HAP-1 (cell line): Measurements from ENCODE around the gene STK24.

Experiments
- DNase-seq, 2 experiments: peaks; one replicate each; pipeline ENCODE4 v3.0.0-alpha.2; 2016 to 2020; ENCODE audit warnings: low spot score in 2 of 2
- H3K27me3 ChIP-seq: fragments of 250-450 bp; sonication (Bioruptor Pico); 2 replicates; pipeline ENCODE4 v1.5.1; 2020; ENCODE audit warnings: low read depth, mild to moderate bottlenecking, moderate library complexity
- H3K36me3 ChIP-seq: fragments of 250-450 bp; sonication (Bioruptor Pico); replicated peaks from 2 replicates; pipeline ENCODE4 v1.5.1; 2020; ENCODE audit warnings: mild to moderate bottlenecking
- H3K4me1 ChIP-seq: fragments of 250-450 bp; sonication (Bioruptor Pico); 2 replicates; pipeline ENCODE4 v1.5.1; 2020; ENCODE audit warnings: mild to moderate bottlenecking
- H3K4me3 ChIP-seq: fragments of 250-450 bp; sonication (Bioruptor Pico); 2 replicates; pipeline ENCODE4 v1.5.1; 2020; ENCODE audit warnings: mild to moderate bottlenecking, moderate library complexity
- H3K9me3 ChIP-seq: fragments of 250-450 bp; sonication (Bioruptor Pico); 2 replicates; pipeline ENCODE4 v1.5.1; 2020; ENCODE audit warnings: mild to moderate bottlenecking, moderate library complexity
- in situ Hi-C: fragments of 300-500 bp; cut with MboI; formaldehyde crosslinking; loops from 3 replicates; pipeline ENCODE4 v1.14.3; 2020; ENCODE audit warnings: low sequenced_read_pairs, inconsistent platforms, mixed read lengths

The STK24 gene

DNA sequence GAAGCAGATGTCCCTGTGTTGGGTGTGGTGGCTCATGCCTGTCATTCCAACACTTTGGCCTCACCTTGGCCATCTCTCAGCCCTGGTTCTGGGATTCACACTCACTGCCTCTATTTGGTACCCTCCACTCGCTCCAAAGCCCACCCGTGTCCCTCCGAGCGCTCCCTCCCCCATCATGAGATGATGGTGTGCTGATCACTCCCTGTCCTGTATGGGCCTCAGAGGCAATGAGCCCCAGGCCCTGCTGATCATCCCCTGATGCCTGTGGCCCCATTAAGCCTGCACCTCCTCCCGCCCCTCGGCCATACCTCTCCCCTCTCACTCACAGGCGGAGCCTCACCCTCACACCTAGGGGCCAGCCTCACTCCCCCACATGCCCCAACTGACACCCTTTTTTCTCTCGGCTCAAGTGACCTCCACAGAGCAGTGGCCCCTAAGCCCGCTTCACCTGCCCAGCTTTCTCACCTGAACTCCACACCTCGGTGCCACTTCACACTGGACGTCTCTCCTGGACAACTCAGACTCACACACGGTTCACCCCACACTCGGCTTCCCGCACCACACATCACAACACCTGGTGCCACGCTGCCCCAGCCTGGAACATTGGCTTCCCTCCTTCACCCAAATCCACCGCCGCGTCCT is 114.5 kb downstream of the STK24 start:
- Histone ChIP-seq H3K4me3 (no peak overlapping the region), H3K27me3 (no peaks in the 10 kb centered on the region), H3K36me3 (peaks cover 64% of the 10 kb centered on the region), H3K4me1 (no peaks in the 10 kb centered on the region), H3K9me3 (no peaks in the 10 kb centered on the region)
- no peak for DNase-seq
- in situ Hi-C loops = no loop called here

- H3K9me3 ChIP-seq = no peaks in the 10 kb centered on the region
- DNase-seq = no peak
- H3K36me3 ChIP-seq = peaks cover 68% of the 10 kb centered on the region
- in situ Hi-C loops = no loop called here
- H3K27me3 ChIP-seq = no peaks in the 10 kb centered on the region
- no peak overlapping the region for H3K4me3 ChIP-seq
- no peaks in the 10 kb centered on the region for H3K4me1 ChIP-seq
Measured at GRCh38 chr13:98461486-98462240, 115.2 kb downstream of the STK24 start.

- in situ Hi-C loops = no loop called here
- no peak for DNase-seq
- no peaks in the 10 kb centered on the region for H3K4me1 ChIP-seq
- H3K36me3 ChIP-seq = peaks cover 64% of the 10 kb centered on the region
- no peaks in the 10 kb centered on the region for H3K27me3 ChIP-seq
- no peaks in the 10 kb centered on the region for H3K9me3 ChIP-seq
- no peak overlapping the region for H3K4me3 ChIP-seq
Measured at GRCh38 chr13:98460516-98460915, 116.4 kb downstream of the STK24 start.

DNA sequence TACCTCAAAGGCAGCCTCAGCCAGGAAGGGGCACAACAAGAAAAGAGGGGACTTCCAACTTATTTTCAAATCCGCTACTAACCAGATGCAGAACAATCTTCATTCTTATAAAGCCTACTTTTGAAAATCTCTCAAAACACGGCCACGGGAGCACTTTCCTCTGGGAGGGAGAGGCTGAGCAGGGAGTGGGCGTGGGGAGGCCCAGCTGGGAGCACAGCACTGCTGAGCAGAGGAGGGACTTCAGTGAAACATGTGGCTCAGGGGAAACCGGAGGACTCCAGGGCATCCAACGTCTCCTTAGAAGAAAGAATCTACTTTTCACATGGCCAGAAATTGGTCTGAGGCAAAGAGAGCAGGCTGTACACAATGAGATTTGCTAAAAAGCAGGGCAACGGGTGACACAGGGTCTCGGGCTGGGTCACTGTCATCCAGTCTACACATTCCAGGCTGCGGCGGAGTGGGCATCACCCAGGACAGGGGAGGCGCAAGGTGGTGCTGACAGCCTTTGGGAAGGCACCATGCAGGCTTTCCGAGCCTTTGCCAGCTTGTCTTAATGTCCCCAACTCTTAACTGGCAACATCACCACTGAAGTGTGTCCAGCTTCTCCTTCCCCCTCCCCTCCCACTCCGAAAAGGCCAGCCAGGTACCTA is 117.1 kb downstream of the STK24 start:
- H3K4me3 ChIP-seq = no peak overlapping the region
- peaks cover 63% of the 10 kb centered on the region for H3K36me3 ChIP-seq
- in situ Hi-C loops = no loop called here

DNA sequence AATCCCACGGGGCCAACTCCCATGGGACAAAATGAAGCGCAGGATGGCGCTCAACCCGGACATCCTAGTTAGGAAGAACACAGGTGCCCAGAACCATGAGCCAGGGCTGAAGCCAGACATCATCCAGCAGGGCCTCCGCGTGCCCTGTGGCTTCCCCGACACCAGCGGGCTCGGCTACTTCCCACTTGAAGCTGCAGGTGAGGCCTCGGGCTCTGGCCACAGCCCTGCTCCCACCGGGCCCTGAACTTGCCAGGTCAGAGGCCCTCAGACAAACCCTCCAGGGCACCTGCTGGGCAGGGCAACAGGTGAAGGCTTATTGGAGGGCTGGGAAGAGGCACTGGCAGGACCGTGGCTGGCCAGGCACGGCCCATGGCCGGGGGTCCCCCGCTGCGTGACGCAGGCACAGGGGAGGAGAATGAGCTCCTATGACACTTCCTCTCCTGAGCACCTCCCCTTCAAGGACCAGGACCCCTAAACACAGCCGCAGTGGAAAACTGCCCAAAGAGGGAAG is 117.7 kb downstream of the STK24 start:
- peaks cover 63% of the 10 kb centered on the region for H3K36me3 ChIP-seq

More for the DNA sequence above, 117.1 kb downstream of the STK24 start:
- H3K9me3 ChIP-seq = no peaks in the 10 kb centered on the region
- H3K27me3 ChIP-seq = no peaks in the 10 kb centered on the region
- DNase-seq = no peak
- no peaks in the 10 kb centered on the region for H3K4me1 ChIP-seq

GRCh38 chr13:98458431-98458830 is 118.5 kb downstream of the STK24 start:
- DNase-seq = no peak
- Histone ChIP-seq H3K4me1 (no peaks in the 10 kb centered on the region), H3K36me3 (peaks cover 58% of the 10 kb centered on the region), H3K9me3 (no peaks in the 10 kb centered on the region), H3K27me3 (no peaks in the 10 kb centered on the region), H3K4me3 (no peak overlapping the region)
- in situ Hi-C loops = no loop called here

More for the DNA sequence above, 117.7 kb downstream of the STK24 start:
- Histone ChIP-seq H3K9me3 (no peaks in the 10 kb centered on the region), H3K27me3 (no peaks in the 10 kb centered on the region), H3K4me3 (no peak overlapping the region), H3K4me1 (no peaks in the 10 kb centered on the region)
- in situ Hi-C loops = no loop called here
- no peak for DNase-seq

- H3K27me3 ChIP-seq = no peaks in the 10 kb centered on the region
- peaks cover 61% of the 10 kb centered on the region for H3K36me3 ChIP-seq
- no peaks in the 10 kb centered on the region for H3K9me3 ChIP-seq
- no peak overlapping the region for H3K4me3 ChIP-seq
- in situ Hi-C loops = no loop called here
- no peaks in the 10 kb centered on the region for H3K4me1 ChIP-seq
- no peak for DNase-seq
Measured at GRCh38 chr13:98457053-98457452, 119.9 kb downstream of the STK24 start.

DNA sequence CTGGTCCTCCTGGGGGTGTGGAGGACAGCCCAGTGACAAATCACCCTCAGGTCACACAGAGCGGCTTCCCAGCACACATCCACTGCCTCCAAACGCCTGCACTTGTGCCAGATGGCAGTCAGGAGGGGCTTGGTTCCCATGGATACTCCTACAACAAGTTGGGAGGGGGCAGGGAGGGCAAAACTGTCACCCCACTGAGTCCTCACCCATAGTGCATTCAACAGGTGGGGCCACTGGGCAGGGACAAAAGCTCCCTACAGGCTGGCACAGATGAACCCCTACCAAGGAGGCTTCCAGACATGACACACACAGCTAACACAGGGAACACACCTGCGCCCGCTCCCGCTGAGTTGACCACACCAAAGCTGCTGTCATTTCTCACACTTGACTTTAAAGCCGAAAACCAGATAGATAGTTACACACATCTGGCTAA is 120.5 kb downstream of the STK24 start:
- DNase-seq = no peak
- Histone ChIP-seq H3K4me1 (no peaks in the 10 kb centered on the region), H3K36me3 (peaks cover 66% of the 10 kb centered on the region), H3K27me3 (no peaks in the 10 kb centered on the region), H3K4me3 (no peak overlapping the region), H3K9me3 (no peaks in the 10 kb centered on the region)
- in situ Hi-C loops = no loop called here

- in situ Hi-C loops = no loop called here
- no peak overlapping the region for H3K4me3 ChIP-seq
- H3K27me3 ChIP-seq = no peaks in the 10 kb centered on the region
- no peaks in the 10 kb centered on the region for H3K4me1 ChIP-seq
- H3K36me3 ChIP-seq = peaks cover 51% of the 10 kb centered on the region
- DNase-seq = no peak
- H3K9me3 ChIP-seq = no peaks in the 10 kb centered on the region
Measured at GRCh38 chr13:98454389-98454881, 122.5 kb downstream of the STK24 start.

DNA sequence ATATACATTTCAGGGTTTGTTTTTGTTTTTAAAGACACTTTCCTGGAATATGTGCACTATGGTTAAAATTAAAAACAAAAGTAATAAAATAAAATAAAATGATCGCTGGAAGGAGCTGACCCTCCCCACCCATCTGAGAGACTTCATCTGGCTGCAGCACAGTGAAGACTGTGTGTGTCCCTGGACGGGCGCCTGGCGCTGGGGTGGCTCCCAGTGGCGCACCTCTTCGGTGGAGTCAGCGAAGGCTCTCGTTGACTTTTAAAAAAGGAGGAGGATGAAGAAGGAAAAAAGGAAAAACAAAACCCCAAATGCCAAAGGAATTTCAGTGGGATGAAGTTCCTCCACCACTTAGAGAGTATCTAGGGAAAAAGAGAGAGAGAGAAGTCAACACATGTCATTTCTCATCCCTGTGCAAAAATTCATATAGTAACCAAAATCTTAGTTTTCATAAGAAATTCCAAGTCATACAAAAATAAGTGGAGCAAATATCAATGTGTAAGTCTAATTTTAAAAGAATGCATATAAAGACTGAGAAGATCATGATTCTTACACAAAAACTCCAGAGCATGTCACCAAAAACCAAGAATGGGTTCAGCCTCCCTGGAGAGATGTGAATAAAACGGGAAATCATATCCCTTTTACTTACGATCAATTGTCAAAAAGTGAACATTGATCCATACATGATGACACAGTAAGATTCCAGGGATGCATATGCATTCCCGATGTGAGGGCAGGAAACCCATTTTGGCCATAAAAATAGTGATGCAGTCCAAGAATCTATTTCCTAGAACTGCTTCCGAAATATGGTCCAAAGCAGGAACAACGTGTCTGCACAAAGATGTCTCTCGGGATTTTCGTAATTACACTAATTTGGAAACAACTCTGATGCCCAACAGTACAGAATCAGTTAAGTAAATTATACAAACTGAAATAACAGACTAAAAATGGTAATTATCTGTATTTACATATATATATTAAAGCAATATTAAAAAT is 123.8 kb downstream of the STK24 start:
- Histone ChIP-seq H3K9me3 (no peaks in the 10 kb centered on the region), H3K36me3 (peaks cover 50% of the 10 kb centered on the region), H3K27me3 (no peaks in the 10 kb centered on the region), H3K4me1 (no peaks in the 10 kb centered on the region), H3K4me3 (no peak overlapping the region)
- DNase-seq = no peak
- in situ Hi-C loops = no loop called here

DNA sequence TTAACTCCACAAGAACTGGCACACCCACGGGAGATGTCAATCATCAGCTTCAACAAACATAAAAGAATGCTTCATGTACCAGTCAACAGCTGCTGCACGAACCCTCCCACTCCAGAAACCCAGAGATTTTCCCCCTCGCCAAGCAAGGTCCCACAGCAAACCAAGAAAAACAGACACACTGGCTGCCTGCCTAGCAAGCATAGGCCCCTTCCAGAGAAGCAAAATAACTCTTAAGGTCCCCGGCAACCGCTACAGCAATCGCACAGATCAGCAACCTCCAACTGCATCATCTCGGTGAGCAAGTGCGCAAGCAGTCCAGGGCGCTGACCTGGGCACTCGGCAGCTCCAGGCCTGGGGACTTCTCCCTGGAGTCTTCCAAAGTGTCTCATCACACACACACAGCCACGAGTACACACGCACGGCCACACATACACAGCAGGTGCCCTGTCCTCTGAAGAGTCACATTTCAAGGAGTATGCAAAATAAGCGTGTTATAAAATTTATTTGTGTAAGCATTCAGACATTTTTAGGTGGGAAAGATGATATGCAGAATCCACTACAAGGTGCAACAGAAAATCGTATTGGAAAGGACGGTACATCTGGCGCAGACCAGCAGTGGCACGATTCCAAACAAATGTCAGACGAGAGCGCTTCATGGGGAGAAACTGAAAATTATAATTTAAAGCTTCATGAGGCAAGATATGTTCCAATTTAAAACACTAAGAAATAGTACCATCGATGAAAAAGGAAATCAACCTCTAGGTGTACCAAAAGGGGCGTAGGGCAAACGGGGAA is 125.0 kb downstream of the STK24 start:
- Histone ChIP-seq H3K9me3 (no peaks in the 10 kb centered on the region), H3K36me3 (peaks cover 44% of the 10 kb centered on the region), H3K27me3 (no peaks in the 10 kb centered on the region), H3K4me1 (no peaks in the 10 kb centered on the region), H3K4me3 (no peak overlapping the region)
- DNase-seq = no peak
- in situ Hi-C loops = no loop called here

DNA sequence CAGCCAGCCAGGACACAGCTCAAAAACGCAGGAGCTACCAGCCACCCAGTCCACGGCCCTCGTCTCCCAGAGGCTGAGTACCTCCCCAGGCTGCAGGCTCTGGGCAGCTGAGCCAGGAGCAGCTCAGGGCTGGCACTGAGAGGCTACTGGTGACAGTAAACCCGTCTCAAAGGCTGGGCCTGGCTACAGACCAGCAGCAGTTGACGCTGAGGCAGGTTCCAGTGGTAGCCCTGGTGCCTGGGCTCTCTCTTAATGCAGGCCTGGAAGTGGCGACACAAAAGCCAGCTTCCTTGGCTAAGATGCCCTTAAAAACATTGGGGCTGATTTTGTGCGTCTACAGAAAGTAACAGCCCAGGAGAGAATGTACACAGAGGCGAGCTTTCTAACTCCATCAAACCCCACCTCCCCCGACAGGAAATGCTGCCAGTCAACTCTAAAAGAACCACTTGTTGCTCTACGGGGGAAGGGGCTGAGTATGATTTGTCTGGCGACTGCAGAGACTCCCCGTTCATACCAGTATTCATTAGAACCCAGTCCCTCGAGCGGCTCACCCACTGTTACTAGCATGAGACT is 126.3 kb downstream of the STK24 start:
- H3K4me3 ChIP-seq = no peak overlapping the region
- in situ Hi-C loops = no loop called here
- no peak for DNase-seq
- no peaks in the 10 kb centered on the region for H3K27me3 ChIP-seq
- no peaks in the 10 kb centered on the region for H3K4me1 ChIP-seq
- H3K9me3 ChIP-seq = no peaks in the 10 kb centered on the region
- H3K36me3 ChIP-seq = peaks cover 39% of the 10 kb centered on the region
